Dermis microvascular lymphatic vessel endothelial cell (primary cell): ENCODE results near the gene SPATA6L. TPM values are rescaled to one million over a fixed set of nuclear protein-coding genes. Genes with fewer than 3 reads are reported as not detected.

Source experiments
- DNase-seq, 2 donors: peaks; one replicate each; pipeline versions ENCODE4 v3.0.0 to v3.0.0-alpha.2; 2010; ENCODE audit warnings: low read depth in 2 of 2
- total RNA-seq: library from RNA; depleted of rRNA; stranded (reverse); fragments of >200 nt; gene quantifications from 2 replicates; pipeline ENCODE4 v1.2.1, GENCODE V29; 2014

Gene SPATA6L
- total RNA-seq, 1 donor from 2014 or later = 3.3 TPM

- DNase-seq = peak in 1 of 2 donors; percentile 18
Measured at GRCh38 chr9:4588721-4589120, 77.6 kb downstream of the SPATA6L start.

GRCh38 chr9:4585135-4585534 is 81.1 kb downstream of the SPATA6L start:
- no peak for DNase-seq

- no peak for DNase-seq
Measured at GRCh38 chr9:4584636-4585035, 81.6 kb downstream of the SPATA6L start.

- no peak for DNase-seq
Measured at GRCh38 chr9:4583001-4583400, 83.3 kb downstream of the SPATA6L start.

GRCh38 chr9:4581861-4582565 is 84.3 kb downstream of the SPATA6L start:
- DNase-seq = no peak

GRCh38 chr9:4581035-4581760 is 85.1 kb downstream of the SPATA6L start:
- DNase-seq = no peak

GRCh38 chr9:4579001-4579400 is 87.3 kb downstream of the SPATA6L start:
- no peak for DNase-seq

- DNase-seq = no peak
Measured at GRCh38 chr9:4576448-4576847, 89.8 kb downstream of the SPATA6L start.

GRCh38 chr9:4575997-4576396 is 90.3 kb downstream of the SPATA6L start:
- no peak for DNase-seq

GRCh38 chr9:4574657-4575243 is 91.5 kb downstream of the SPATA6L start:
- no peak for DNase-seq

- no peak for DNase-seq
Measured at GRCh38 chr9:4573634-4574389, 92.5 kb downstream of the SPATA6L start.

- no peak for DNase-seq
Measured at GRCh38 chr9:4573176-4573575, 93.1 kb downstream of the SPATA6L start.

GRCh38 chr9:4572184-4572826 is 94.0 kb downstream of the SPATA6L start:
- no peak for DNase-seq

- DNase-seq = no peak
Measured at GRCh38 chr9:4569101-4569500, 97.2 kb downstream of the SPATA6L start.

- DNase-seq = peak in 1 of 2 donors; percentile 46
Measured at GRCh38 chr9:4567601-4568000, 98.7 kb downstream of the SPATA6L start.

GRCh38 chr9:4566806-4567205 is 99.5 kb downstream of the SPATA6L start:
- DNase-seq = no peak

GRCh38 chr9:4563105-4563504 is 103.2 kb downstream of the SPATA6L start:
- DNase-seq = no peak

- no peak for DNase-seq
Measured at GRCh38 chr9:4559261-4560182, 106.8 kb downstream of the SPATA6L start.

- no peak for DNase-seq
Measured at GRCh38 chr9:4558371-4558998, 107.8 kb downstream of the SPATA6L start.

- DNase-seq = peak in 1 of 2 donors; percentile 91
Measured at GRCh38 chr9:4555236-4555635, 111.0 kb downstream of the SPATA6L start.
